ENCODE results near the gene TIMM29.
"Not testable (repeated sequence)": the region's sequence is repeated elsewhere in the genome, so short reads cannot be mapped to it uniquely, and the experiment has no call there.

TIMM29 gene

DNA sequence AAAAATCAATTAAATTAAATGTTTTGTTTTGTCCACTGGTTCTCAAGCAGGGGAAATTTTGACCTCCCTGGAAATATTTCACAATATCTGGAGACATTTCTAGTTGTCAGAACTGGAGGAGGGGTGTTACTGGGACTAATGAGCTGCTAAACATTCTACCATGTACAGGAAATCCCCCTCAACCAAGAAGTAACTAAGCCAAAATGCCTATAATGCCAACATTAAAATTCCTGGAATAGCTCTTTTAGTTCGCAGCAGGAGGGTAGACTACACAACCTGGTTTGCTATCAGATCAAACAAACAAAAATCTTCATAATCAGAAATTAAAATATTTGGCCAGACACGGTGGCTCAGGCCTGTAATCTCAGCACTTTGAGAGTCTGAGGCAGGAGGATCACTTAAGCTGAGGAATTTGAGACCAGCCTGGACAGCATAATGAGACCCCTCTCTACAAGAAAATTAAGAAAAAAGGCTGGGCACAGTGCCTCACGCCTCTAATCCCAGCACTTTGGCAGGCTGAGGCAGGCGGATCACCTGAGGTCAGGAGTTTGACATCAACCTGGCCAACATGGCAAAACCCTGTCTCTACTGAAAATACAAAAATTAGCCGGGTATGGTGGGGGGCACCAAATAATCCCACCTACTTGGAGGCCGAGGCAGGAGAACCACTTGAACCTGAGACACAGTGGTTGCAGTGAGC is 18.5 kb downstream of the TIMM29 start:
- no peak for DNase-seq

DNA sequence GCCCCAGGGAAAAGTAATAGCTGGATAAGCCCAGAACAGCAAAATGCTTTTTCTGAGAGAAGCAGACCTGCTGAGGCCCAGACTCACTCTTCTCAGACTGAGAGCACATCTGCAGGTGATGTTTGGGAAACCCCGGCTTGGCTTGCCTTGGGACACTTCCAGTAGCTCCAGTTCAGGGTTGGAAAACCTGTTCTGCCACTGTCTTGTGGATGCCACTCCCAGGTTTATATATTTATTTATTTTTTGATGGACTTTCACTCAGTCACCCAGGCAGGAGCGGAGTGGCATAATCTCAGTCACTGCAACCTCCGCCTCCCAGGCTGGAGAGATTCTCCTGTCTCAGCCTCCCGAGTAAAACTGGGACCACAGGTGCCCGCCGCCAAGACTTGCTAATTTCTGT is 24.2 kb downstream of the TIMM29 start:
- no peak for DNase-seq

DNA sequence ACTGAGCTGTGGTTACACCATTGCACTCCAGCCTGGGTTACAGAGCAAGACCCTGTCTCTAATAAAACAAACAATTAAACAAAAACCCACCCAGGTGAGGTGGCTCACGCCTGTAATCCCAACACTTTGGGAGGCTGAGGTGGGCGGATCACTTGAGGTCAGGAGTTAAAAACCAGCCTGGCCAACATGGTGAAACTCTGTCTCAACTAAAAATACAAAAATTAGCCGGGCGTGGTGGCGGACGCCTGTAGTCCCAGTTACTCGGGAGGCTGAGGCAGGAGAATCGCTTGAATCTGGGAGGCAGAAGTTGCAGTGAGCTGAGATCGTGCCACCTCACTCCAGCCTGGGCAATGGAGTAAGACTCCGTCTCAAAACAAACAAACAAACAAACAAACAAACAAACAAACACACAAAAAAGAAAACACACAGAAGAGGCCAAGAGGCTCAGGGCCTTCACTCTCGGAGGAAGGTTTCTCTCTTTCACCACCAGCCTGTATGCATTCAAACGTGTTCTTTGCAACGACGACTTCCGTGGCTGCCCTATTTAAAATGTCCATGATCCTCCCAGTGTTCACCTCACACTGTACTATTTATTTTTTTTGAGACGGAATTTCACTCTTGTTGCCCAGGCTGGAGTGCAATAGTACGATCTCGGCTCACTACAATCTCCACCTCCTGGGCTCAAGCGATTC is 30.8 kb downstream of the TIMM29 start:
- not testable (repeated sequence) for DNase-seq

DNA sequence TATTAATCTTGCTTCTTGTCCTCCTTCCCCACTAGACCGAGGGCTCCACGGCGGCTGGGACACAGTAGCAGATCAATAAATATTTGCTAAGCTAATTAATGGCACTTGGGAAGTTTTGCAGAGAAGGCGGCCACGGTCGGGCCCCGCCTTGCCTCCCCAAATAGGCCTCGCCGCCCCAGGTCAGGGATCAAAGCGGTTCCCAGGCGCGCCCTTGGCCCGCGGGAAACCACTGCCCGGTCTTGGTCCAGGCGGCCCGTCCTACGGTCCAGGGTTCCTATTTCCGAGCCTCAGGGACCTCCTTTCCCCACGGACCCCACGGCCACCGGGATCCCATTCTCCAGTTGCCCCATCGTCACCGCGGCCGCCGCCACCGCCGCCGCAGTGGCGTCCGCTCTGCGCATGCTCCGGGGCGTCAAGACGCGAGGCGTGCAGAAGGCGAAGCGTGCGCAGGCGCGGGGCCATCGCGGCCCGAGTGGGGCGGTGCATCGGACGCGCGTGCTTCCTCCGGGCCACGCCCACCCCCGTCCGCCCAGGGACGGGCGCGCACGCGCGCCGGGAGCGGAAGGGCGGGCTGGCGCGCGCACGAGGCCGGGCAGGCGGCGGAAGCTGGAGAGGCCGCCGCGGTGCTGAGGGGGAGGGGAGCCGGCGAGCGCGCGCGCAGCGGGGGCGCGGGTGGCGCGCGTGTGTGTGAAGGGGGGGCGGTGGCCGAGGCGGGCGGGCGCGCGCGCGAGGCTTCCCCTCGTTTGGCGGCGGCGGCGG is 31.9 kb downstream of the TIMM29 start, which contains the start of gene SMARCA4:
TSS of gene SMARCA4 (plus strand) at position 717 of the 759 bp plus-strand sequence. CDS start 23,122 bp downstream, outside the sequence.
- peak; percentile 97 for DNase-seq

DNA sequence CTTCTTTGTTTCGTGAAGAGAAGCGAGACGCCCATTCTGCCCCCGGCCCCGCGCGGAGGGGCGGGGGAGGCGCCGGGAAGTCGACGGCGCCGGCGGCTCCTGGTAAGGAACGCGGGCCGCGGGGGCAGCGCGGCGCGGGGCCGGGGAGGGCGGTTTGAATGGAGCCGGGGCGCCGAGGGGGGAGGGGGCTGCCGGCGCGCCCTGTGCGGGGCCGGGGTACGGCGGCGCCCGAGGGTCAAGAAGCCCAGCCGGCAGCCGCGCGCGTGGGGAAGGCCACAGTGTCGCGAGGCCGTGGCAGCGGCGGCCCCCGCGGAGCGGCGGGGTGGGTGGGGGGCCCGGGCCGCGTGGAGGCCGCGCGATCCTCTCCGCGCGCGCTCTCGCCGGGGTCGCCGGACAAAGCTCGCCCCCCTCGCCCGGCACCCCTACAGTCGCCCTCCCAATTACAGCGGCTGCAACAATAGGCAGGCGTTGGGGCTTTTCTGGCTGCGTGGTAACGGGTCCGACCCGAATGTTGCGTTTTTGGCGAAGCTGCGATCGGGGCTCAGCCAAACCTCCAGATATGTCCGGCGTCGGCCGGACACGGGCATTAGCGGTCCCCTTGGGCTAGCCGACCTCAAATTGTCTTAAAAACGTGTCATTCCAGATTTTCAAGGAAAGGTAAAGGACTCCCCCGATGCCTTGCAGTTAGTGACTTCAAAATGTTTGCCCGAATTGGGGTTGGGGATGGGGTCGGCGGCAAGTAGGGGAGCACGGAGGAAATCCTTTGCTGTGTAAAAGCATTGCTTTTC is 32.7 kb downstream of the TIMM29 start:
- peak; percentile 35 to 44 for DNase-seq

DNA sequence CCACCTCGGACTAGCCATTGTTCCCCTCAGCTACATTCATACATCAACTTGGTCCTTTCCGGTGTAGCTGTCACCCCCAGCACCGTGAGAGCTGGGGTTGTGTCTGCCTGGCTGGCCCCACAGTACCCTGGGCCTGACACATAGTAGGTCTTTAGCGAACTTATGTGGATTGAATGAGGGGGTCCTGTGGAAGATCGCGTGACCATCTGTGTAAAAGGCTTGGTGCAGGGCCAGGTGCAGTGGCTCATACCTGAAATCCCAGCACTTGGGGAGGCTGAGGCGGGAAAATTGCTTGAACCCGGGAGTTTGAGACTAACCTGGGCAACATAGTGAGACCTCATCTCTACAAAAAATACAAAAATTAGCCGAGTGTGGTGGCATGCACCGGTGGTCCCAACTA is 34.3 kb downstream of the TIMM29 start:
- no peak for DNase-seq

DNA sequence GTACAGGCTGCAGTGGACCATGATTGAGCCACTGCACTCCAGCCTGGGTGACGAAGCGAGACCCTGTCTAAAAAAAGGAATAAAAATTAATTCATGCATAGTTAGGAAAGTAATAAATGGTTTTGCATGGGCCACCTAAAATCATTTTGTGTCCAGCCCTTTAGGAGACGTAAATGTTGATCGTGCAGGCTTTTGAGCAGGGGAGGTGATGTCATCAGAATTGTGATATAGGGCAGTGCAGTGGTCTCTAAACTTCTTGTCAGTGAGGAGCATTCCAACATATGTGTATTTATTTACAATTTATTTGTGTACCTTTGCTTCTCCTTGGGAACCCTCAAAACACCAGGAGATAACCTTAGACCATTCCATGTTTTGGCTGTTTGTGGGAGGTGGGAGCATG is 35.3 kb downstream of the TIMM29 start:
- no peak for DNase-seq

DNA sequence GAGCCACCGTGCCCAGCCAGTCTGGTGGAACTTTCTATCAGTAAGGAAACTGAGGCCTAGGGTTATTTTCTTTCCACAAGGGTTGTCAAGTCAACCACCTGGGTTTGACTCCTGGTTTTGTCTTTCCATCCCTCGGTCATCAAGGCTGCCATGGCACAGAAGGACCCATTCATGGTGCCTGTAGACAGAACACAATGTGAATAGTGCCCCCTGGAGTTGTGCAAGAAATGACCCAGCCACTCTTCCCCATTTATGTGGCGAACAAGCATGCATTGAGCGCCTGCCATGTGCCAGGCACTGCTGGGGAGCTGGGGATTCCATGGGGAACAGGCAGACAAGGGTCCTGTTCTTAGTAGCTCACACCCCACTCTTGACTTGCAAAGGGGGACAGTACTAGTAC is 36.3 kb downstream of the TIMM29 start:
- no peak for DNase-seq

DNA sequence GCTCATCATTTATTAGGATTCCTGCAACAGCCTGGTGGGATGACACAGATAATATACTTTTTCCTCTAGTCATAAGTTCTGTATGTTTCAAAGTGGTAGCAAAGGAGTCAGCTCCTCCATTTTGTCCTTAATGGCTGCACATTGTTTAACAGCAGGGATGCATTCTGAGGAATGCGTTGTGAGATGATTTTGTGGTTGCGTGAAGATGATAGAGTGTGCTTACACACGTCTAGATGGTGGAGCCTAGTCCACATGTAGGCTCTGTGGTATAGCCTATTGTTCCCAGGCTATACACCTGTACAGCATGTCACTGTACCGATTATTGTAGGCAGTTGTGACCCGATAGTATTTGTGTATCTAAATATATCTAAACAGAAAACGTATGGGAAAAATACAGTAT is 36.8 kb downstream of the TIMM29 start:
- DNase-seq, result no peak

DNA sequence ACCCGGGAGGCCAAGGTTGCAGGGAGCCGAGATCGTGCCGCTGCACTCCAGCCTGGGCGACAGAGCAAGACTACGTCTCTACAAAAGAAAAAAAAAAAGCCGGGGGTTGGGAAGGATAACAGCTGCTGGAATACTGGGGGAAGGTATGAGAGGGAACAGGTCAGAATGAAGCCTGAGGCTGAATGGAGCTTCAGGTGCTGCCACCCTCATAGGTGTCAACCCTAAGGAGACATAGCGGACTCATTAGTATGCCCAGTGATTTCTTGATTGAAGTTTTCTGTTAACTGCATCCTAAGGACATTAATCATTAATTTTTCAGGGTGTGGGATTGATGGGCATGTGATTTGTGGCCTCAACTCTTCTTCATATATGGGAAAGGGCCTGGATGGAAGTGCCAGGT is 38.2 kb downstream of the TIMM29 start:
- no peak for DNase-seq

DNA sequence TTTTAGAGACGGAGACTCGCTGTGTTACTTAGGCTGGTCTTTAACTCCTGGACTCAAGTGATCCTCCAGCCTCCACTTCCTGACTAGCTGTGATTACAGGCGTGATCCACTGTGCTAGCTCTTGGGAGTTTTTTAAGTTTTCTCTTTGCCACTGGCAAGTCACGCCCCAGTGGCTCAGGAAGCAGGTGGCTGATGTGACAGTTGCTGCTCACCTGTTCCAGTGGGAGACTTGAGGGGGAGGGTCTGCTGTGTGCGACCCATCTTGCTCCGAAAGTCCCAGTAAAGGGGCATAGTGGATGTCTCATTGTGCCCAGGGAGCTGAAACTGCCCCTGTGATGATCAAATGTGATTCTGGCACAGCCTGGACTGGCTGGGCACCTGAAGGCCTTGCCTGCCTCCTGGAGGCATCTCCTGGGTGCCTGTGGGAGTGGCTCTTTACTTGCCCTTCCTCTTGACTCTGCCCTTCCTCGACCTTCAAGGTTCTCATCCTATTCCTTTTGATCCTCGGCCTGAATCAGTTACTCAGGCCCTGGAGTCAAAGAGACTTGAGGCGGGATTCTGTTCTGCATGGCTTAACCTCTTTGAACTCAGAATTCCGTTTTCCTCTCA is 40.0 kb downstream of the TIMM29 start:
- DNase-seq, result no peak

DNA sequence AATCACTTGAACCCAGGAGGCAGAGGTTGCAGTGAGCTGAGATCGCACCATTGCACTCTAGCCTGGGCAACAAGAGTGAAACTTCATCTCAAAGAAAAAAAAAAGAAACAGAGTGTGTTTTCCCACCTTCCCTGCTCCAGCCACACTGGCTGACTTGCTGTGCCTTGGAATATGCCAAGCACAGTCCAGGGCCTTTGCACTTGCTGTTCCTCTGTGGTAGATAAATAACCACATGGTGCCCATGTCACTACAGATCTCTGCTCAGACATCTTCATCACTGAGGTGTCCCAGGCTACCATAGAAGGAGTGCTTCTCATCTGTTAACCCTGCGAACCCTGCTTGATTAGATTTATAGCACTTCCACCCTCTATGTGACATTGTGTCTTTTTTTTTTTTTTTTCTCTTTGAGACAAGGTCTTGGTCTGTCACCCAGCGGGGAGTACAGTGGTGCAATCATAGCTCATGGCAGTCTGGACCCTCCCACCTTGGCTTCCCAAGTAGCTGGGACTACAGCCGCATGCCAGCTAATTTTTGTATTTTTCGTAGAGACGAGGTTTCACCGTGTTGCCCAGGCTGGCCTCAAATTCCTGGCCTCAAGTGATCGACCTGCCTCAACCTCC is 42.6 kb downstream of the TIMM29 start:
- no peak for DNase-seq

DNA sequence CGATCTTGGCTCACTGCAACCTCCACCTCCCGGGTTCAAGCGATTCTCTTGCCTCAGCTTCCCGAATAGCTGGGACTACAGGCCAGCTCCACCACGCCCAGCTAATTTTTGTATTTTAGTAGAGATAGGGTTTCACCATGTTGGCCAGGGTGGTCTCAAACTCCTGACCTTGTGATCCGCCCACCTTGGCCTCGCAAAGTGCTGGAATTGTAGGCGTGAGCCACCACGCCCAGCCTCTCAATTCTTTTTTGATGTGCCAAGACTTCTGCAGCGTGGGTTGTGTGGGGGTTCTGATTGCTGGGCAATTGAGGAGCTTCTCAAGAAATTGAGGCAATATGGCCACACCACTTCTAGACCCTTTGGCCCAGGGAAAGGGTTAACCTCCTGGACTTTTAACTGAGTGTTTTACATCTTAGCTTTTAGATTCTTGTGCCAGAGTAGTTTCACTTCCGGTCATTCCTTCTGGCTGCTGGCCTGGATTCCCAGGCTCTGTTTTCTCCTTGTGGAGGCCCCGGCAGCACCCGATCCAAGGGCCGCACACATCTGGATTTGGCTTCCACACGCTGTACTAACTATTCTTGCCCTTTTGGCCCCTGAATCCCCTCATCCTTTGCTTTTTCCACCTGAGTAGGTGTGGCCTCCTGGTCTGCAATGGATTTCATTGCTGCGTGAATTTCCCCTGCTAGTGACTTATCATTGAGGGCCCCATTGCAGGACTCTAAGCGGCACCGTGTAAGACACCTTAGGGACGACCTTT is 46.9 kb downstream of the TIMM29 start:
- no peak for DNase-seq

DNA sequence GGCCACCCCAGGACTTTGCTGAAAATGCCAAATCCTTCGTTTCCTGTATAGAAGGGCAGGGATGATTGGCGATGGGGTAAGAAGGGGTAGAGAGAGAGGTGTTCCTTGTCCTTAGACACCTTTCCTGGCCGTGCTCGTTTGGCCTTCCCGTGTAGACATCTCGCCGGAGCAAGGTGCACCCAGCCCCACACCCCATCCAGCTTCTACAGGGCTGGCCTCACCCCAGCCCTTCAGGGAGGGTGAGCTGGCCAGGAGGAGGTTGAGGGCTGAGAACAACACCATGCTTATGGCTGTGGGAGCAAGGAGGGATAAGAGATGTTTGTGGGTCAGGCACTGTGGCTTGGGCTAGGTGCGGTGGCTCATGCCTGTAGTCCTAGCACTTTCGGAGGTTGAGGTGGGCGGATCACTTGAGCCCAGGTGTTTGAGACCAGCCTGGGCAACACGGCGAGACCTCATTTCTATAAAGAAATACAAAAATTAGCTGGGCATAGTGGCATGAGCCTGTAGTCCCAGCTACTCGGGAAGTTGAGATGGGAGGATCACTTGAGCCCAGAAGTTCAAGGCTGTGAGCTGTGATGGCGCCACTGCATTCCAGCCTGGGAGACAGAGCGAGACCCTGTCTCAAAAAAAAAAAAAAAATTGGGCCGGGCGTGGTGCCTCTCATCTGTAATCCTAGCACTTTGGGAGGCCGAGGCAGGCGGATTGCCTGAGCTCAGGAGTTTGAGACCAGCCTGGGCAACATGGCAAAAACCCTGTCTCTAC is 47.7 kb downstream of the TIMM29 start:
- DNase-seq, result no peak

DNA sequence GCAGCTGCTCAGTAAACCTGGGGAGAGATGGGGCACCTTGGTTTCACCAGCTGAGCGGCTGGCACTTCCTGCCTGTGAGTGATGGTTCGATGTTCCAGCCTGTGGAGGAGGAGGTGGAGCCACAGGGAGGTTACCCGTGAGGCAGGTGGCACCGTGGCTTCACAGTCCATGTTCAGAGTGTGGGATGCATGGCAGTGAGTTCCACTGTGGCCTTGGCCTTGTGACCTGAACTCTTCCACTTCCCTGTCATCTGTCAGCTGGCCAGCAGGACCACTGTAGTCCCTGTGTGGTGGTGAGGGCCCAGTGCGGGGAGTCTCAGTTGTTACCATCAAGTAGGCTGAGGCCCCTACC is 49.1 kb downstream of the TIMM29 start:
- DNase-seq, result no peak

Measured in activated CD4-positive, alpha-beta T cell treated with anti-CD3 and anti-CD28 coated beads, Interleukin-2, amount 50 U/mL, for 48 hours (primary cell).